OCI-LY1 (cell line): ENCODE data around the gene SPTLC3.
A peak's percentile ranks its signal among the peaks of the same experiment; 100 is the strongest.

Experiments
- H2AFZ ChIP-seq: fragments of 200-600 bp; sonication (generic), shearing (Covaris generic); 2 replicates; pipeline ENCODE4 v1.6.0; 2014; ENCODE audit warnings: antibody characterized with exemption, mild to moderate bottlenecking, low read length
- H3F3A ChIP-seq: fragments of 200-600 bp; sonication (generic), shearing (Covaris generic); 2 replicates; pipeline ENCODE4 v1.6.0; 2014; ENCODE audit warnings: mild to moderate bottlenecking, antibody characterized with exemption, low read length, moderate library complexity; ENCODE audit not compliant: insufficient read depth
- H3K27ac ChIP-seq: fragments of 200-600 bp; sonication (generic); 2 replicates; pipeline ENCODE4 v1.5.1; 2014; ENCODE audit warnings: low read length, mixed run types, mild to moderate bottlenecking, low read depth; ENCODE audit not compliant: poor library complexity, severe bottlenecking
- H3K27me3 ChIP-seq: fragments of 200-600 bp; sonication (generic); 2 replicates; pipeline ENCODE4 v1.6.0; 2014; ENCODE audit warnings: antibody characterized with exemption, mild to moderate bottlenecking, low read length, moderate library complexity; ENCODE audit not compliant: insufficient read depth
- H3K36me3 ChIP-seq: fragments of 200-600 bp; sonication (generic); 2 replicates; pipeline ENCODE4 v1.6.1; 2014; ENCODE audit warnings: mild to moderate bottlenecking, antibody characterized with exemption, low read length, moderate library complexity, mixed read lengths; ENCODE audit not compliant: insufficient read depth
- H3K4me1 ChIP-seq: fragments of 200-600 bp; sonication (generic); 2 replicates; pipeline ENCODE4 v1.5.1; 2014; ENCODE audit warnings: mild to moderate bottlenecking, low read length, moderate library complexity; ENCODE audit not compliant: insufficient read depth, severe bottlenecking
- H3K4me2 ChIP-seq: fragments of 200-600 bp; sonication (generic), shearing (Covaris generic); 2 replicates; pipeline ENCODE4 v1.6.1; 2014; ENCODE audit warnings: low read length
- H3K4me3 ChIP-seq: fragments of 200-600 bp; sonication (generic); 2 replicates; pipeline ENCODE4 v1.5.1; 2014; ENCODE audit warnings: low read length, low read depth, mild to moderate bottlenecking, mixed read lengths; ENCODE audit not compliant: poor library complexity, severe bottlenecking
- H3K79me2 ChIP-seq: fragments of 200-600 bp; shearing (Covaris generic); 2 replicates; pipeline ENCODE4 v1.6.1; 2016; ENCODE audit warnings: mixed run types, low read length, mixed read lengths; ENCODE audit not compliant: insufficient read depth
- H3K9ac ChIP-seq: fragments of 200-600 bp; sonication (generic), shearing (Covaris generic); 2 replicates; pipeline ENCODE4 v1.6.1; 2014; ENCODE audit warnings: mild to moderate bottlenecking, low read length, mixed read lengths
- H3K9me2 ChIP-seq: fragments of 200-600 bp; sonication (generic), shearing (Covaris generic); 2 replicates; pipeline ENCODE4 v1.6.1; 2014; ENCODE audit warnings: low read depth, mild to moderate bottlenecking, low read length, mixed read lengths
- H3K9me3 ChIP-seq: fragments of 200-600 bp; shearing (Covaris generic); 2 replicates; pipeline ENCODE4 v1.6.1; 2014; ENCODE audit warnings: low read length, mixed read lengths
- H4K20me1 ChIP-seq: fragments of 200-600 bp; sonication (generic), shearing (Covaris generic); 2 replicates; pipeline ENCODE4 v1.6.0; 2016; ENCODE audit warnings: mild to moderate bottlenecking, low read length; ENCODE audit not compliant: insufficient read depth
- EZH2 ChIP-seq: fragments of 200-600 bp; sonication (generic), shearing (Covaris generic); IDR thresholded peaks from 2 replicates; pipeline ENCODE4 v1.8.0; 2017; ENCODE audit warnings: borderline replicate concordance, mixed run types, mild to moderate bottlenecking, antibody characterized with exemption, low read length, moderate library complexity, mixed read lengths
- TF ChIP-seq, protein P1 (sequence below): fragments of 200-600 bp; sonication (generic), shearing (Covaris generic); IDR thresholded peaks from 2 replicates; pipeline ENCODE4 v1.5.1; 2017; ENCODE audit warnings: mild to moderate bottlenecking, antibody characterized with exemption, low read length, moderate library complexity, mixed read lengths

The SPTLC3 gene

GRCh38 chr20:13007596-13007995, 1.2 kb upstream of the SPTLC3 start:
- Histone ChIP-seq H2AFZ (no peak overlapping the region), H3K27me3 (no peaks in the 10 kb centered on the region)

DNA sequence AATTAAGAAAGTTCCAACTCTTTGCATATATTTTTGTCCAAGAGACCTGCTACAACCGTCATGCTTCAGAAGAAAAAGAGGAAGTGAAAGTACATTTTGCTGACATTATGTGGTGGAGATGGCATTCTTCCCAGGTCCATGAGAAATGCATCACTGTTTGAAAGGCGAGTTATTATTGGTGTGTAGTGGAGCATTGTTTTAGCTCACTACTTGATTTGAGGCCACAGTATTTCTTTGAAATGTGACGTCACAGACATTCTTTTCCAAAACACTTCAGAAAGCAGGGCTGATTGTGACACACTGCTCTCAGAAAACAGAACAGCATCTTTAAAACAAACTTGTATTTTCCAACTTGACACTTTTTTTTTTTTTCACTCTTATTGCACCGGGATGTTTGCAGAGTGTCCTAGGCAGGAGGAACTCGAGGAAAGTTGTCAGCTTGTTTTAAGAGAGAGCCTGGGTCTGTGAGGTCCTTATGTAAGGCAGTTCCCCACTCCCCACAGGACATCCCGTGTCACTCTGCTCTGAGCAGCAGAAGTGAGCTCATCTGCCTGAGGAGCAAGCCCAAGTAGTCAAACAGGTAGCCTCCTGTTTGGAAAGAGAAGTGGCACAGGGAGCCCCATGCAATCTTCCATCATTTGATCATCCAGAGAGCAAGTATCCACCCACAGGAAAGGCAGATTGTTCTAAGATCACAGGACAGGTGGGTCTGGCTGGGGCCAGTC, 1.1 kb downstream of the SPTLC3 start:
- no peak overlapping the region for H3K27ac ChIP-seq
- H3K79me2 ChIP-seq = no peaks in the 10 kb centered on the region
- TF ChIP-seq, protein P1, sequence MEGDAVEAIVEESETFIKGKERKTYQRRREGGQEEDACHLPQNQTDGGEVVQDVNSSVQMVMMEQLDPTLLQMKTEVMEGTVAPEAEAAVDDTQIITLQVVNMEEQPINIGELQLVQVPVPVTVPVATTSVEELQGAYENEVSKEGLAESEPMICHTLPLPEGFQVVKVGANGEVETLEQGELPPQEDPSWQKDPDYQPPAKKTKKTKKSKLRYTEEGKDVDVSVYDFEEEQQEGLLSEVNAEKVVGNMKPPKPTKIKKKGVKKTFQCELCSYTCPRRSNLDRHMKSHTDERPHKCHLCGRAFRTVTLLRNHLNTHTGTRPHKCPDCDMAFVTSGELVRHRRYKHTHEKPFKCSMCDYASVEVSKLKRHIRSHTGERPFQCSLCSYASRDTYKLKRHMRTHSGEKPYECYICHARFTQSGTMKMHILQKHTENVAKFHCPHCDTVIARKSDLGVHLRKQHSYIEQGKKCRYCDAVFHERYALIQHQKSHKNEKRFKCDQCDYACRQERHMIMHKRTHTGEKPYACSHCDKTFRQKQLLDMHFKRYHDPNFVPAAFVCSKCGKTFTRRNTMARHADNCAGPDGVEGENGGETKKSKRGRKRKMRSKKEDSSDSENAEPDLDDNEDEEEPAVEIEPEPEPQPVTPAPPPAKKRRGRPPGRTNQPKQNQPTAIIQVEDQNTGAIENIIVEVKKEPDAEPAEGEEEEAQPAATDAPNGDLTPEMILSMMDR = no peak
- no peak for TF ChIP-seq EZH2
- no peaks in the 10 kb centered on the region for H3K9me2 ChIP-seq
- H3F3A ChIP-seq = no peaks in the 10 kb centered on the region
- peaks cover 22% of the 10 kb centered on the region for H3K4me1 ChIP-seq
- H3K4me3 ChIP-seq = no peak overlapping the region
- no peaks in the 10 kb centered on the region for H3K9me3 ChIP-seq
- no peak overlapping the region for H3K9ac ChIP-seq
- H4K20me1 ChIP-seq = no peaks in the 10 kb centered on the region
- H3K27me3 ChIP-seq = no peaks in the 10 kb centered on the region
- H2AFZ ChIP-seq = no peak overlapping the region
- no peaks in the 10 kb centered on the region for H3K36me3 ChIP-seq
- H3K4me2 ChIP-seq = peak overlapping the region; percentile 23; the same call in 1 of the 2 replicates

More at GRCh38 chr20:13007596-13007995, 1.2 kb upstream of the SPTLC3 start:
- Histone ChIP-seq H3K9ac (no peak overlapping the region), H3K36me3 (no peaks in the 10 kb centered on the region), H3K9me3 (no peaks in the 10 kb centered on the region), H3K27ac (no peak overlapping the region), H3K4me1 (peaks cover 22% of the 10 kb centered on the region), H3K79me2 (no peaks in the 10 kb centered on the region), H4K20me1 (no peaks in the 10 kb centered on the region), H3F3A (no peaks in the 10 kb centered on the region), H3K4me3 (no peak overlapping the region), H3K9me2 (no peaks in the 10 kb centered on the region), H3K4me2 (no peak overlapping the region)
- TF ChIP-seq EZH2 = no peak
- TF ChIP-seq, protein P1 = no peak

DNA sequence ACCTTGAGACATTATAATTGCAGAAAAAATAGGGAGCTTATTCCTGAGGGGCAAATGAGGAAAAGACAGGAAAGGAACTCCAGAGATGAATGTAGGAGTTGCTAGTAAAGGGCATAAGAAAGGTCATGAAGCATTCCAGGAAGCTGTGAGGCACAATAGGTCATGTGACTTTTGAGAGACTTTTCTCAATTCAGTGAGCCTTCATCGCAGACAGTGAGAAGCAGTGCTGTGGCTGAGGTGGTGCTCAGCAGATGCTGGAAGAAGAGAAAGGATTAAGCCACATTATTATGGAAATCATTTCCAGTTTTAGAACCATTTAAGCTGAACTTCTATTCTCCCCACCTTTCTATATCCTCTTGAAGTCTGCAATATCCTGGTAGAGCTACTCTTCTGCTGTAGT, 4.1 kb downstream of the SPTLC3 start:
- peaks cover 22% of the 10 kb centered on the region for H3K4me1 ChIP-seq
- no peaks in the 10 kb centered on the region for H3K27me3 ChIP-seq
- H2AFZ ChIP-seq = no peak overlapping the region
- TF ChIP-seq, protein P1 = no peak
- TF ChIP-seq EZH2 = no peak
- no peaks in the 10 kb centered on the region for H3K36me3 ChIP-seq
- H3K4me2 ChIP-seq = no peak overlapping the region
- H3K9ac ChIP-seq = no peak overlapping the region
- H3K4me3 ChIP-seq = no peak overlapping the region
- H3K79me2 ChIP-seq = no peaks in the 10 kb centered on the region
- H3K27ac ChIP-seq = no peak overlapping the region
- H4K20me1 ChIP-seq = no peaks in the 10 kb centered on the region
- no peaks in the 10 kb centered on the region for H3F3A ChIP-seq
- no peaks in the 10 kb centered on the region for H3K9me2 ChIP-seq
- H3K9me3 ChIP-seq = no peaks in the 10 kb centered on the region
